SK-MEL-5 (cell line): ENCODE data around the gene GLB1L3. TPM values are rescaled to one million over a fixed set of nuclear protein-coding genes. Genes with fewer than 3 reads are reported as not detected.

Experiments
- DNase-seq: peaks from one replicate; pipeline ENCODE4 v3.0.0-alpha.2; 2016; ENCODE audit warnings: low read depth, low spot score
- in situ Hi-C: cut with HindIII; loops from 2 replicates; pipeline ENCODE4 v1.10.0; 2016; ENCODE audit warnings: low sequenced_read_pairs, high pct_unique_total_duplicates, low pct_unique_long_range_greater_than_20kb
- total RNA-seq: library from RNA; depleted of rRNA; stranded (reverse); fragments of >200 nt; shearing (Covaris generic); gene quantifications from 2 replicates; pipeline ENCODE4 v1.2.3, GENCODE V29; 2014

Gene GLB1L3
- total RNA-seq, 1 experiment from 2014 or later, result 0.69 TPM

- DNase-seq, result no peak
- in situ Hi-C loops, result no loop called here
These were observed 70.2 kb downstream of the GLB1L3 start for GRCh38 chr11:134346101-134346975.

GRCh38 chr11:134346976-134347350 lies 70.8 kb downstream of the GLB1L3 start:
- in situ Hi-C loops, result no loop called here
- no peak for DNase-seq

- DNase-seq, result no peak
- in situ Hi-C loops, result no loop called here
These were observed 71.3 kb downstream of the GLB1L3 start for GRCh38 chr11:134347441-134347840.

- DNase-seq, result no peak
- in situ Hi-C loops, result no loop called here
These were observed 73.1 kb downstream of the GLB1L3 start for GRCh38 chr11:134349109-134349801.

GRCh38 chr11:134349802-134350355 lies 73.7 kb downstream of the GLB1L3 start:
- in situ Hi-C loops, result no loop called here

GRCh38 chr11:134350381-134350780 lies 74.2 kb downstream of the GLB1L3 start:
- no peak for DNase-seq
- in situ Hi-C loops, result no loop called here

More at GRCh38 chr11:134349802-134350355, 73.7 kb downstream of the GLB1L3 start:
- DNase-seq, result no peak

GRCh38 chr11:134352111-134352510 lies 75.9 kb downstream of the GLB1L3 start:
- no peak for DNase-seq
- in situ Hi-C loops, result no loop called here

GRCh38 chr11:134355136-134355535 lies 79.0 kb downstream of the GLB1L3 start:
- DNase-seq, result no peak
- in situ Hi-C loops, result no loop called here

- in situ Hi-C loops, result no loop called here
- no peak for DNase-seq
These were observed 79.5 kb downstream of the GLB1L3 start for GRCh38 chr11:134355656-134356055.

- in situ Hi-C loops, result no loop called here
- no peak for DNase-seq
These were observed 80.7 kb downstream of the GLB1L3 start for GRCh38 chr11:134356656-134357544.

GRCh38 chr11:134357545-134357839 lies 81.3 kb downstream of the GLB1L3 start:
- DNase-seq, result no peak
- in situ Hi-C loops, result no loop called here

- in situ Hi-C loops, result no loop called here
- DNase-seq, result no peak
These were observed 82.1 kb downstream of the GLB1L3 start for GRCh38 chr11:134358165-134358855.

- in situ Hi-C loops, result no loop called here
- no peak for DNase-seq
These were observed 82.8 kb downstream of the GLB1L3 start for GRCh38 chr11:134358856-134359490.

- DNase-seq, result no peak
- in situ Hi-C loops, result no loop called here
These were observed 83.5 kb downstream of the GLB1L3 start for GRCh38 chr11:134359646-134360045.

- in situ Hi-C loops, result no loop called here
These were observed 84.1 kb downstream of the GLB1L3 start for GRCh38 chr11:134360050-134360835.

GRCh38 chr11:134361661-134362060 lies 85.5 kb downstream of the GLB1L3 start:
- in situ Hi-C loops, result no loop called here

More at GRCh38 chr11:134360050-134360835, 84.1 kb downstream of the GLB1L3 start:
- peak; percentile 83 for DNase-seq

More at GRCh38 chr11:134361661-134362060, 85.5 kb downstream of the GLB1L3 start:
- DNase-seq, result no peak
